Measurements from ENCODE around the gene CPN2.

- TF ChIP-seq TAF1 (IDR thresholded peaks at IDR 0.05; ENCODE audit: low read depth) (no peak), CTCF (IDR thresholded peaks at IDR 0.05; ENCODE audit: poor library complexity, severe bottlenecking) (no peak)
Measured at GRCh38 chr3:194328053-194328657, 23.0 kb downstream of the CPN2 start.
